HFFc6 (cell line): ENCODE data around the gene FUS. TPM values are rescaled to one million over a fixed set of nuclear protein-coding genes. Genes with fewer than 3 reads are reported as not detected.

ENCODE experiments used
- DNase-seq: peaks from one replicate; pipeline ENCODE4 v3.0.0-alpha.2; 2018
- H3K27ac Mint-ChIP-seq: 2 replicates; pipeline ENCODE4 v1.8.0; 2020; ENCODE audit warnings: mild to moderate bottlenecking, mixed read lengths
- H3K27me3 Mint-ChIP-seq: 2 replicates; pipeline ENCODE4 v1.8.0; 2021; ENCODE audit warnings: mild to moderate bottlenecking, moderate library complexity, mixed read lengths; ENCODE audit not compliant: insufficient read depth
- H3K36me3 Mint-ChIP-seq: 2 replicates; pipeline ENCODE4 v1.8.0; 2021; ENCODE audit warnings: low read depth, mixed read lengths
- H3K4me1 Mint-ChIP-seq: 2 replicates; pipeline ENCODE4 v1.8.0; 2020; ENCODE audit warnings: low read depth, mixed read lengths
- H3K4me3 Mint-ChIP-seq: 2 replicates; pipeline ENCODE4 v1.8.0; 2020; ENCODE audit warnings: mild to moderate bottlenecking, moderate library complexity, mixed read lengths
- H3K9me3 Mint-ChIP-seq: 2 replicates; pipeline ENCODE4 v1.8.0; 2020; ENCODE audit warnings: mild to moderate bottlenecking, mixed read lengths
- total RNA-seq, 6 experiments: library from RNA; stranded (reverse); fragmentation: NEBNext Ultra II Directional; extraction: Animal tissue kit (Norgen Biotek cat#: 25700); gene quantifications; 2 replicates in 1 of 6; 3 replicates in 5 of 6; pipeline ENCODE4 v1.2.3, GENCODE V29; 2021
- TF ChIP-seq, protein P1 (sequence below): fragments of 200-600 bp; sonication (generic); IDR thresholded peaks from 2 replicates; pipeline ENCODE4 v1.5.0; 2021; ENCODE audit warnings: antibody characterized with exemption, mild to moderate bottlenecking

FUS gene
- total RNA-seq, 6 experiments from 2014 or later: 275 to 504 (median 422) TPM

- no peaks in the 10 kb centered on the region for H3K36me3 Mint-ChIP-seq
- H3K27ac Mint-ChIP-seq: no peak overlapping the region
- no peak for DNase-seq
- H3K9me3 Mint-ChIP-seq: no peaks in the 10 kb centered on the region
- no peak overlapping the region for H3K4me3 Mint-ChIP-seq
- H3K27me3 Mint-ChIP-seq: peaks cover 36% of the 10 kb centered on the region
- H3K4me1 Mint-ChIP-seq: peaks cover 7% of the 10 kb centered on the region
- TF ChIP-seq, protein P1, sequence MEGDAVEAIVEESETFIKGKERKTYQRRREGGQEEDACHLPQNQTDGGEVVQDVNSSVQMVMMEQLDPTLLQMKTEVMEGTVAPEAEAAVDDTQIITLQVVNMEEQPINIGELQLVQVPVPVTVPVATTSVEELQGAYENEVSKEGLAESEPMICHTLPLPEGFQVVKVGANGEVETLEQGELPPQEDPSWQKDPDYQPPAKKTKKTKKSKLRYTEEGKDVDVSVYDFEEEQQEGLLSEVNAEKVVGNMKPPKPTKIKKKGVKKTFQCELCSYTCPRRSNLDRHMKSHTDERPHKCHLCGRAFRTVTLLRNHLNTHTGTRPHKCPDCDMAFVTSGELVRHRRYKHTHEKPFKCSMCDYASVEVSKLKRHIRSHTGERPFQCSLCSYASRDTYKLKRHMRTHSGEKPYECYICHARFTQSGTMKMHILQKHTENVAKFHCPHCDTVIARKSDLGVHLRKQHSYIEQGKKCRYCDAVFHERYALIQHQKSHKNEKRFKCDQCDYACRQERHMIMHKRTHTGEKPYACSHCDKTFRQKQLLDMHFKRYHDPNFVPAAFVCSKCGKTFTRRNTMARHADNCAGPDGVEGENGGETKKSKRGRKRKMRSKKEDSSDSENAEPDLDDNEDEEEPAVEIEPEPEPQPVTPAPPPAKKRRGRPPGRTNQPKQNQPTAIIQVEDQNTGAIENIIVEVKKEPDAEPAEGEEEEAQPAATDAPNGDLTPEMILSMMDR: no peak
Measured at GRCh38 chr16:31219154-31219741, 39.3 kb downstream of the FUS start.

GRCh38 chr16:31221357-31222160 lies 41.6 kb downstream of the FUS start:
- Mint-ChIP-seq H3K9me3 (no peaks in the 10 kb centered on the region), H3K27me3 (peaks cover 28% of the 10 kb centered on the region), H3K4me3 (no peak overlapping the region), H3K27ac (no peak overlapping the region), H3K36me3 (no peaks in the 10 kb centered on the region), H3K4me1 (no peaks in the 10 kb centered on the region)
- TF ChIP-seq, protein P1: no peak
- no peak for DNase-seq

DNA sequence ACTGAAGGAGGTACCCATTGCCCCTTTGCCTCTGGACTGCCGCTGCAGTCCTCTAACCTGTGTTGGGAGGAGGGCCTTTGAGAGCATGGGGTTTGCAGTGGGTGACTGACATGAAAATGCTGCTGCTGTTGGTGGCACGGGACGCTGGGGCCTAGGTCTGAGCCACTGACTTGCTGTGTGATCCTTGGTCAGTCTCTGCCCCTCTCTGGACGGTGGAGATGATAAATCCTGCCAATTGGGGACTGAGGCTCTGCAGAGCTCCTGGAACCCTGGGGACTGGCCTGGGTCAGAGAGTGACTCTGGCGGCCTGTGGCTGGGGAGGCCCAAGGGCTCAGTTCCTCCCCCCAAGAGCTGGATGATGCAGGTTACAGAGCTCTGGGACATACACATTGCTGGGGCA lies 43.1 kb downstream of the FUS start:
- H3K27ac Mint-ChIP-seq: no peak overlapping the region
- no peaks in the 10 kb centered on the region for H3K36me3 Mint-ChIP-seq
- peaks cover 25% of the 10 kb centered on the region for H3K27me3 Mint-ChIP-seq

DNA sequence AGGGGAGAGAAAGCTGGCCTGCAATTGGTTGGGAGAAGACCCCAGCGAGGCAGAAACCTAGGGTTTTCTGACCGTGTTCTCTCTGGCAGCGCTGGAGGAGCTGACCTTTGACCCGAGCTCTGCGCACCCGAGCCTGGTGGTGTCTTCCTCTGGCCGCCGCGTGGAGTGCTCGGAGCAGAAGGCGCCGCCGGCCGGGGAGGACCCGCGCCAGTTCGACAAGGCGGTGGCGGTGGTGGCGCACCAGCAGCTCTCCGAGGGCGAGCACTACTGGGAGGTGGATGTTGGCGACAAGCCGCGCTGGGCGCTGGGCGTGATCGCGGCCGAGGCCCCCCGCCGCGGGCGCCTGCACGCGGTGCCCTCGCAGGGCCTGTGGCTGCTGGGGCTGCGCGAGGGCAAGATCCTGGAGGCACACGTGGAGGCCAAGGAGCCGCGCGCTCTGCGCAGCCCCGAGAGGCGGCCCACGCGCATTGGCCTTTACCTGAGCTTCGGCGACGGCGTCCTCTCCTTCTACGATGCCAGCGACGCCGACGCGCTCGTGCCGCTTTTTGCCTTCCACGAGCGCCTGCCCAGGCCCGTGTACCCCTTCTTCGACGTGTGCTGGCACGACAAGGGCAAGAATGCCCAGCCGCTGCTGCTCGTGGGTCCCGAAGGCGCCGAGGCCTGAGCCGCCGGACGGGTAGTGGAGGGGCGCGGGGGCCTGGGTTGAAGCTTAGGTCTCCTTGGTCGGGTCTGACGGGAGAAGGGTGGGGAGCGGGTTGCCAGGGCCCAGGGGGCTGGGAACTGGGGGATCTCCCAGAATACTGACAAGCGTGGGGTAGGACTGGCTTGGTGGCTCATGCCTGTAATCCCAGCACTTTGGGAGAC lies 44.4 kb downstream of the FUS start:
- no peaks in the 10 kb centered on the region for H3K9me3 Mint-ChIP-seq

More for the DNA sequence above, 43.1 kb downstream of the FUS start:
- DNase-seq: no peak
- Mint-ChIP-seq H3K4me1 (no peaks in the 10 kb centered on the region), H3K9me3 (no peaks in the 10 kb centered on the region), H3K4me3 (no peak overlapping the region)
- TF ChIP-seq, protein P1: no peak

DNA sequence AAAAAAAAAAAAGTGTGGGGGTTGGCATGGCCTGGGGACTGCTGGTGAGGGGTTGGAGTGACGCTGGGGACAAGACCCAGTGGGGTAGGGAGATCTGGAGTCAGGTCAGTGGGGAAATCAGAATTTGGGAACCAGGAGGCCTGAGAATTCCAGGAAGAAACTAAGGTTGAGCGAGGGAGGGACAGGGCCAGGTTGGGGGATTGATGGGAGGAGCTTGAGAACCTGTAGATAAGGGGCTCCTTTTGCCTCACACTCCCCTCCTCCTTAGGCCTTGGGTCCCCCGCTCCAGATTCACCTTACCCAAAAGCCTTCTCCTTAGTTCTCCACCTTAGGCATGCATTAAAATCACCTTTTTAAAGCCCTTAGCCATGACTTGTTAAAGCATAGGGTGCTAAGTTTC lies 45.3 kb downstream of the FUS start:
- TF ChIP-seq, protein P1: no peak
- no peak overlapping the region for H3K27ac Mint-ChIP-seq
- no peak overlapping the region for H3K4me3 Mint-ChIP-seq
- H3K36me3 Mint-ChIP-seq: no peaks in the 10 kb centered on the region
- DNase-seq: no peak
- peaks cover 5% of the 10 kb centered on the region; the same call in 1 of the 2 replicates for H3K4me1 Mint-ChIP-seq
- H3K27me3 Mint-ChIP-seq: peaks cover 25% of the 10 kb centered on the region
- H3K9me3 Mint-ChIP-seq: no peaks in the 10 kb centered on the region

More for the DNA sequence above, 44.4 kb downstream of the FUS start:
- Mint-ChIP-seq H3K36me3 (no peaks in the 10 kb centered on the region), H3K4me3 (no peak overlapping the region), H3K4me1 (peaks cover 5% of the 10 kb centered on the region; the same call in 1 of the 2 replicates), H3K27ac (no peak overlapping the region), H3K27me3 (peaks cover 25% of the 10 kb centered on the region)
- TF ChIP-seq, protein P1: no peak
- DNase-seq: no peak
